ENCODE results near the gene PPARGC1A. TPM values are rescaled to one million over a fixed set of nuclear protein-coding genes. Genes with fewer than 3 reads are reported as not detected.

PPARGC1A gene
- total and polyA plus RNA-seq, 4 experiments from 2014 or later, result not detected

DNA sequence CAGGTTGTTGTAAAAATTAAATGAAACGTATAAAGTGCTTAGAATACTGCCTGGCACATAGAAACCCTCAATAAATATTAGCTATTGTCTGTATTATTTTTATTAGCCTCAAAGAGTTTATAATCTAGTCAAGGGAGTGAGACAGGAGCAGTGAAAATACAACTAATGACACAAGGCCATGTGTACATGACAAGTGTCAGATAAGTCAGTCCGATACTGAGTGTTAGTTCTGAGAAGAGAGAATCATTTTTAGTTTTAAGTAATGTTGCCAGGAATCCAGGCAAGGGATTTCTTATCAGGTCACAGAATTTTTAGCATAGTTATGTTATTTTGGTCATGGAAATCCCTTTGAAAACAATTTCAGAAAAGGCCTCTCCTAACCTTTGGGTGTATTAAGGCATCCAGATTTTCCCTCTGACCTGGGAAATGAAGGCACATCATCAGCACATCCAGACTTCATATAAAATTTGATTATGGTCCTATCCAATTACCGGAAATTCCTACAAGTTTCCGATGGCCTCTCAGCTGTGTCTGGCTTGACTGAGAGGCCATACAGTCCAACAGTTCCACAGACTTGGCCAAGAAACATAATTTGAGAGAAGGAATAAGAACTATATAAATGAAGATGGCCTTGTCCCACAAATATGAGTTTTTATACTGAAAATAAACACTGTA is 35.7 kb downstream of the PPARGC1A start:
- Mint-ChIP-seq H3K4me3 (no peak overlapping the region), H3K36me3 (no peaks in the 10 kb centered on the region), H3K9me3 (peaks cover 0 to 12% (median under 1%) of the 10 kb centered on the region in 8 donors), H3K27ac (no peak overlapping the region), H3K27me3 (no peaks in the 10 kb centered on the region), H3K4me1 (no peaks in the 10 kb centered on the region)
- Histone ChIP-seq H3K4me1 (ENCODE audit: insufficient read depth, low read length) (no peaks in the 10 kb centered on the region), H3K9me3 (ENCODE audit: control insufficient read depth in 1 of 2, low read length in 2 of 2) (no peaks in the 10 kb centered on the region), H3K27ac (ENCODE audit: low read depth, low read length) (no peak overlapping the region), H3K36me3 (ENCODE audit: insufficient read depth, low read length) (no peaks in the 10 kb centered on the region), H3K4me3 (ENCODE audit: low read length in 2 of 2) (no peak overlapping the region), H3K27me3 (ENCODE audit: insufficient read depth, low read length) (no peaks in the 10 kb centered on the region)
- ChIA-PET POLR2A (ENCODE audit: partially characterized antibody) (no interaction called here), CTCF (ENCODE audit: partially characterized antibody) (no interaction called here)
- no peak for DNase-seq
- intact Hi-C loops (cut with micrococcal nuclease), result no loop called here

DNA sequence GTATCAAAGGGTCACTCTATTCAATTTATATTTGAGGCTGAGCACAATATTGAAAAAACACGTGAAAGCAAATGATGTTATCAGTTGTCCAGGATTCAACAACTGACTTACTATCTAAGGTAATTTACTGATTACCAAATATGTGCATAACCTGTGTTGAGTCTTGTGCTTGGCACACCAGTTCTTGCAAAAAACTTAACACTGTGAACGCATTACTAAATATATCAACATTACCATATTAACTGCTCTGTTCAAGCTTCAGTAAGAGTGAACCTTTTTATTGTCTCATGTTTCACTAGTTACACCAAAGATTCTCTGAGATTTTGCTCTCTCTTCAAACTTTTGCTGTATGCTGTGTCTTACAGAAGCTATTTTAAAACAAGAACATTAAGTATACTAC is 38.4 kb downstream of the PPARGC1A start:
- Mint-ChIP-seq H3K27me3 (no peaks in the 10 kb centered on the region), H3K4me1 (no peaks in the 10 kb centered on the region), H3K4me3 (no peak overlapping the region), H3K36me3 (no peaks in the 10 kb centered on the region), H3K9me3 (peaks cover 0 to 8% (median under 1%) of the 10 kb centered on the region in 8 donors), H3K27ac (no peak overlapping the region)
- ChIA-PET POLR2A (ENCODE audit: partially characterized antibody) (no interaction called here), CTCF (ENCODE audit: partially characterized antibody) (no interaction called here)
- no peaks in the 10 kb centered on the region for H3K36me3 ChIP-seq (ENCODE audit: insufficient read depth, low read length)
- H3K4me1 ChIP-seq (ENCODE audit: insufficient read depth, low read length), result no peaks in the 10 kb centered on the region
- intact Hi-C loops (cut with micrococcal nuclease), result no loop called here
- H3K27ac ChIP-seq (ENCODE audit: low read depth, low read length), result no peak overlapping the region
- DNase-seq, result no peak
- no peaks in the 10 kb centered on the region for H3K27me3 ChIP-seq (ENCODE audit: insufficient read depth, low read length)
- H3K4me3 ChIP-seq (ENCODE audit: low read length in 2 of 2), result no peak overlapping the region
- no peaks in the 10 kb centered on the region for H3K9me3 ChIP-seq (ENCODE audit: control insufficient read depth in 1 of 2, low read length in 2 of 2)

DNA sequence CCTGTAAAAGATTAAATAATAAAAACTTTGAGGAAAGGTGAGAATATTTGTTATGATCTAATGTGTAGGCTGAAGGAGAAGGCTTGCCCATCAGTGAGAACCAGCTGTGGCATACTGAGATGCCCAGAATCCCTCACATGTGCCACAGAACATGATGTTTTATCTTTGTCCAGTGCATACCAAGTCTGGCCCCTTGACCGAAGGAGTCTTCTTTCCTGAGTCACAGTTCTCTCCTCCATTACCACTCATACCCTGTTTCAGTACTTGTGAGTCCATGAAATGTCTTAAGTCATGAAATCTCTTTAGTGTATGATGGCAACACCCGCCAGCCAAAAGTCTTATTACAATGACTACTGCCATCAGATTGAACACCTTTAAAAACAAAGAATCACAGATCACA is 42.7 kb downstream of the PPARGC1A start:
- Mint-ChIP-seq H3K27ac (no peak overlapping the region), H3K4me3 (no peak overlapping the region), H3K27me3 (no peaks in the 10 kb centered on the region), H3K9me3 (peaks cover 0 to 2% (median 0%) of the 10 kb centered on the region in 8 donors), H3K4me1 (no peaks in the 10 kb centered on the region), H3K36me3 (no peaks in the 10 kb centered on the region)
- Histone ChIP-seq H3K9me3 (ENCODE audit: control insufficient read depth in 1 of 2, low read length in 2 of 2) (no peaks in the 10 kb centered on the region), H3K27me3 (ENCODE audit: insufficient read depth, low read length) (no peaks in the 10 kb centered on the region), H3K27ac (ENCODE audit: low read depth, low read length) (no peak overlapping the region), H3K36me3 (ENCODE audit: insufficient read depth, low read length) (no peaks in the 10 kb centered on the region), H3K4me3 (ENCODE audit: low read length in 2 of 2) (no peak overlapping the region), H3K4me1 (ENCODE audit: insufficient read depth, low read length) (no peaks in the 10 kb centered on the region)
- POLR2A ChIA-PET (ENCODE audit: partially characterized antibody), result no interaction called here
- intact Hi-C loops (cut with micrococcal nuclease), result no loop called here
- CTCF ChIA-PET (ENCODE audit: partially characterized antibody), result no interaction called here
- no peak for DNase-seq

DNA sequence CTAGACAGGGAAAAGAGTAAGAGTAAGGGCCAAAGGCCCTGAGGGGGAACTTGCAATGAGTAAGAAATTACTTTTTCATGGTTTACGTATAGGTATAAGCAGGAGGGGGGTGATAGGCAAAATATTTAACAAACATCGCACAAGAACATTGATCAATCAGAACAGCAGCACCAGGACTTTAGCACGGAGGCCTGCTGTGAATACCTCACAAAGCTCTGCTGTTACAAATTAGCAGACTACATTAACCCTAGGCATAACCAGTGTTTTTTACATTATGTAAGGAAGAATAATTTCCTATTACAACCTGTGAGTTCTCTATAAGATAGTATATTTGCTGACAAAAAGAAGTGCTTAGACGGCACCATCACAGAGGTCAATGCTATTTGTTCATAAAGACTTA is 44.9 kb downstream of the PPARGC1A start:
- no peaks in the 10 kb centered on the region for H3K36me3 ChIP-seq (ENCODE audit: insufficient read depth, low read length)
- H3K4me1 ChIP-seq (ENCODE audit: insufficient read depth, low read length), result no peaks in the 10 kb centered on the region
- H3K9me3 ChIP-seq (ENCODE audit: control insufficient read depth in 1 of 2, low read length in 2 of 2), result no peaks in the 10 kb centered on the region
- H3K27me3 ChIP-seq (ENCODE audit: insufficient read depth, low read length), result no peaks in the 10 kb centered on the region
- H3K27ac ChIP-seq (ENCODE audit: low read depth, low read length), result no peak overlapping the region
- no peak for DNase-seq
- Mint-ChIP-seq H3K9me3 (peaks cover 0 to 2% (median 0%) of the 10 kb centered on the region in 8 donors), H3K4me1 (no peaks in the 10 kb centered on the region), H3K36me3 (no peaks in the 10 kb centered on the region), H3K4me3 (no peak overlapping the region), H3K27ac (no peak overlapping the region), H3K27me3 (no peaks in the 10 kb centered on the region)
- no peak overlapping the region for H3K4me3 ChIP-seq (ENCODE audit: low read length in 2 of 2)
- POLR2A ChIA-PET (ENCODE audit: partially characterized antibody), result no interaction called here
- intact Hi-C loops (cut with micrococcal nuclease), result no loop called here
- CTCF ChIA-PET (ENCODE audit: partially characterized antibody), result no interaction called here

DNA sequence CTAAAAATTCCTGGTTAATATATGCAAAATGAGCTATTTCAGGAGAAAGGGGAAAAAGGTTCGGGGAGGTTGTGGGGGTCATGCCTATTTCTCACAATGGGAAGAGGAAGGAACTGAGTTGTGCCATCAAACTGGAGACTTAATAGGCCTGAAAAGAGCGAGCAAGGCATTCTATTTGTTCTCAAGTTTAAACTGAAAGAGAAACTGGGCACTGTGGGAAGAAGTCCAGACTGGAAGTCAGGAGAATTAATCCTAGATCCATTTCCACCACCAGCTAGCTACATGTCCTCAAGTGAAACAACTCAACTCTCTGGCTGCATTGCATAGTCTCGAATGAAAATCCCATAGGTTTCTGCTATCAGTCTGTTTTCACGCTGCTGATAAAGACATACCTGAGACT is 50.6 kb downstream of the PPARGC1A start:
- Histone ChIP-seq H3K9me3 (ENCODE audit: control insufficient read depth in 1 of 2, low read length in 2 of 2) (no peaks in the 10 kb centered on the region), H3K4me1 (ENCODE audit: insufficient read depth, low read length) (no peaks in the 10 kb centered on the region), H3K4me3 (ENCODE audit: low read length in 2 of 2) (no peak overlapping the region), H3K27ac (ENCODE audit: low read depth, low read length) (no peak overlapping the region), H3K36me3 (ENCODE audit: insufficient read depth, low read length) (no peaks in the 10 kb centered on the region), H3K27me3 (ENCODE audit: insufficient read depth, low read length) (no peaks in the 10 kb centered on the region)
- Mint-ChIP-seq H3K9me3 (peaks cover 0 to 3% (median 0%) of the 10 kb centered on the region in 8 donors), H3K36me3 (no peaks in the 10 kb centered on the region), H3K27ac (no peak overlapping the region), H3K4me3 (no peak overlapping the region), H3K4me1 (no peaks in the 10 kb centered on the region), H3K27me3 (no peaks in the 10 kb centered on the region)
- DNase-seq, result no peak
- intact Hi-C loops (cut with micrococcal nuclease), result no loop called here
- CTCF ChIA-PET (ENCODE audit: partially characterized antibody), result no interaction called here
- POLR2A ChIA-PET (ENCODE audit: partially characterized antibody), result no interaction called here

DNA sequence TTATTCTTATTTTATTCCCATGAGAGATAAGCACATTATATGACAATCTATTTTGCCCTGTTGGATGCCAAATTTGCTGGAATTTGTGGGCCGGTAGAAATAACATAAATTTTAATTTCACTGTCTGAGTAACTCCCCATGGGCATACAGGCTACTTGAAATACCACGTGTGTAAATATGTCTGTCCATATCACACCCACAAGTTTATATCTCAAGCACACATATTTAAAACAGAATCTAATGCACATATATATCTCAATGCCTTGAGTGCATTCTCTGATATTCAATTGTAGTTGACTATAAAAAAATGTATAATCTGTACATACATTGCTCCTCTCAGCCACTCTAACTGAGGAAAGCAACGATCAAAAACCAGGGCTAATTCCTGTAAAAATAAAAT is 51.2 kb downstream of the PPARGC1A start:
- Mint-ChIP-seq H3K9me3 (peaks cover 0 to 3% (median 0%) of the 10 kb centered on the region in 8 donors), H3K4me3 (no peak overlapping the region), H3K27ac (no peak overlapping the region), H3K27me3 (no peaks in the 10 kb centered on the region), H3K4me1 (no peaks in the 10 kb centered on the region), H3K36me3 (no peaks in the 10 kb centered on the region)
- Histone ChIP-seq H3K36me3 (ENCODE audit: insufficient read depth, low read length) (no peaks in the 10 kb centered on the region), H3K4me1 (ENCODE audit: insufficient read depth, low read length) (no peaks in the 10 kb centered on the region), H3K9me3 (ENCODE audit: control insufficient read depth in 1 of 2, low read length in 2 of 2) (no peaks in the 10 kb centered on the region), H3K4me3 (ENCODE audit: low read length in 2 of 2) (no peak overlapping the region), H3K27me3 (ENCODE audit: insufficient read depth, low read length) (no peaks in the 10 kb centered on the region), H3K27ac (ENCODE audit: low read depth, low read length) (no peak overlapping the region)
- intact Hi-C loops (cut with micrococcal nuclease), result no loop called here
- ChIA-PET CTCF (ENCODE audit: partially characterized antibody) (no interaction called here), POLR2A (ENCODE audit: partially characterized antibody) (no interaction called here)
- no peak for DNase-seq

DNA sequence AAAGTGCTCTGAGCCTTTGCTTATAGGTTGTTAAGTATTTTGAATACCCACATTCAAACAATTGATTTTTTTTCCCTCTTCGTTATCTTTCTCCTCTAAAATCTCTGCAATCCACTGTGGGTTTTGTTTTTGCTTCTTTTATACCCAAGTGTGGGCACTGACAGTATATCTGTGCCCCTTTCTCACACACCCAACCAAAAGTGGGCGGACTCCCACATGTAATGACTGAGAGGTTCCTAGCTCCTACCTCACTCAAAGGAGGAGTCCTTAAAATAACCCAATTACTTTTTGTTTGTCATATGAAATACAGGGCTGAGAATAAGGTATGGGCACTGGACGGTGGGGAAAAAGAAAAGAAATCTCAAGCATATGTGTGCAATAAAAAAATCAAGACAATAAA is 51.7 kb downstream of the PPARGC1A start:
- peaks cover 0 to 3% (median 0%) of the 10 kb centered on the region in 8 donors for H3K9me3 Mint-ChIP-seq

DNA sequence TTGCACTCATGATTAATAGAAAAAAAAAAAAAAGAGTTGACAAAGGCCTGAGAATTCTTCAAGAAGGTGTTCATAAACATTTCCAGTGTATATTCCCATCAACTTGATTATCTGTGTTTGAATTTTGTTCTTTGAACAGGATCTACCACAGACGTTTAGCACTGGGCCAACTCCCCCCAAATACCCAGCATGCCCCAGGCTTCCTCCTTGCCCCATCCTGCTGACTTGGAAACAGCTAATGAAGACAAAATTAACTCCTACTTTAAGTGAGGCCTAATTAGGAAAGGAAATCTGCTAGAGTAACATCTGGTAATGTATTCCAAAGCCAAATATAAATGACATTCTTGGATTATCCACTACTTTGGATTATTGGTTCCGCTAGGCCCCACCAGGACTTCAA is 52.5 kb downstream of the PPARGC1A start:
- Histone ChIP-seq H3K36me3 (ENCODE audit: insufficient read depth, low read length) (no peaks in the 10 kb centered on the region), H3K9me3 (ENCODE audit: control insufficient read depth in 1 of 2, low read length in 2 of 2) (no peaks in the 10 kb centered on the region), H3K27ac (ENCODE audit: low read depth, low read length) (no peak overlapping the region), H3K27me3 (ENCODE audit: insufficient read depth, low read length) (no peaks in the 10 kb centered on the region), H3K4me1 (ENCODE audit: insufficient read depth, low read length) (no peaks in the 10 kb centered on the region), H3K4me3 (ENCODE audit: low read length in 2 of 2) (no peak overlapping the region)
- H3K4me3 Mint-ChIP-seq, result peak overlapping the region in 1 of 8 donors; percentile 34
- DNase-seq, result no peak
- H3K27ac Mint-ChIP-seq, result no peak overlapping the region
- no peaks in the 10 kb centered on the region for H3K4me1 Mint-ChIP-seq
- ChIA-PET POLR2A (ENCODE audit: partially characterized antibody) (no interaction called here), CTCF (ENCODE audit: partially characterized antibody) (no interaction called here)
- intact Hi-C loops (cut with micrococcal nuclease), result no loop called here
- H3K27me3 Mint-ChIP-seq, result no peaks in the 10 kb centered on the region
- H3K36me3 Mint-ChIP-seq, result no peaks in the 10 kb centered on the region
- peaks cover 0 to 3% (median 0%) of the 10 kb centered on the region in 8 donors for H3K9me3 Mint-ChIP-seq

More for the DNA sequence above, 51.7 kb downstream of the PPARGC1A start:
- Mint-ChIP-seq H3K36me3 (no peaks in the 10 kb centered on the region), H3K27ac (no peak overlapping the region), H3K27me3 (no peaks in the 10 kb centered on the region), H3K4me1 (no peaks in the 10 kb centered on the region), H3K4me3 (no peak overlapping the region)
- Histone ChIP-seq H3K4me3 (ENCODE audit: low read length in 2 of 2) (no peak overlapping the region), H3K27me3 (ENCODE audit: insufficient read depth, low read length) (no peaks in the 10 kb centered on the region), H3K36me3 (ENCODE audit: insufficient read depth, low read length) (no peaks in the 10 kb centered on the region), H3K27ac (ENCODE audit: low read depth, low read length) (no peak overlapping the region), H3K9me3 (ENCODE audit: control insufficient read depth in 1 of 2, low read length in 2 of 2) (no peaks in the 10 kb centered on the region), H3K4me1 (ENCODE audit: insufficient read depth, low read length) (no peaks in the 10 kb centered on the region)
- intact Hi-C loops (cut with micrococcal nuclease), result no loop called here
- no peak for DNase-seq
- ChIA-PET CTCF (ENCODE audit: partially characterized antibody) (no interaction called here), POLR2A (ENCODE audit: partially characterized antibody) (no interaction called here)
